HFF-Myc (cell line): ENCODE data around the gene SCUBE1.

Experiments
- DNase-seq: peaks from one replicate; pipeline ENCODE4 v3.0.0-alpha.2; 2011; ENCODE audit warnings: low read depth; ENCODE audit errors: extremely low read depth
- H3K4me3 ChIP-seq: replicated peaks from 2 replicates; pipeline ENCODE4 v1.5.1; 2011; ENCODE audit warnings: low read depth, mild to moderate bottlenecking, control low read depth, low read length
- TF ChIP-seq, protein P1 (sequence below): IDR thresholded peaks from 2 replicates; pipeline ENCODE4 v1.5.1; 2012; ENCODE audit warnings: mild to moderate bottlenecking, low read depth, low read length, control low read depth; ENCODE audit errors: missing control alignments

Gene SCUBE1

DNA sequence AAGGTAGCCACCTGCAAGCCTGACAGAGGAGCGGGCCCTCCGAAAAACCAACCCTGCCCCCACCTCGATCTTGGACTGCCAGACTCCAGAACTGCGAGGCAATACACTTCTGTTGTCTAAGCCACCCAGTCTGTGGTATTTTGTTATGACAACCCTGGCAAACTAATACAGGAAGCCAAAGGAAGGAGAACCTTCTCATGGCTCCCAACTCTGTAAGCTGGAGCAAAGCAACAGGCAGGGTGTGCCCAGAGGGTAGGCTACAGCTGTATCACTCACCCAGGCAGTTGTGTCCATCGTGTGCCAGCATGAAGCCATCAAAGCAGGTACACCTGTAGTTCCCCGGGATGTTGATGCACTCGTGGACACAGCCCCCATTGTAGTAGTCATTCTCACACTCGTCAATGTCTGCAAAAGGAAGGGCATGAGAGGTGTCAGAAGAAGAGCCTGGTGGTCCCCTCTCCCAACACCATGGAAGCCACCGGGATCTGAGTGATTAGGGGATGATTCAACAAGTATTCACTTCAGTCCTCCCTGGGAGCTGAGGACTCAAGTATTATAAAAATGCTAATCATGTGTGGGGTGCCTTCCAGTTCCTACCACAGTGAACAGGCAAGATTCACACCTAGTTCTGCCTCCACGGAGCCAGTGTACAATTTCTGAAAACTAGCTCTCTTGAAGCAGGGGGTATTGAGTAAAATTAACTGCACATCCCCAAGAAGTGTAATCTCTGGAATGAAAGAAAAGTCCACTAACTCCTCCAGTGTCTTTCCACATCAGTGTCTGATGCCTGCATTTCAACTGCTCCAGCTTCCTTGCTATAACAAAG lies 23.3 kb downstream of the SCUBE1 start:
- TF ChIP-seq, protein P1, sequence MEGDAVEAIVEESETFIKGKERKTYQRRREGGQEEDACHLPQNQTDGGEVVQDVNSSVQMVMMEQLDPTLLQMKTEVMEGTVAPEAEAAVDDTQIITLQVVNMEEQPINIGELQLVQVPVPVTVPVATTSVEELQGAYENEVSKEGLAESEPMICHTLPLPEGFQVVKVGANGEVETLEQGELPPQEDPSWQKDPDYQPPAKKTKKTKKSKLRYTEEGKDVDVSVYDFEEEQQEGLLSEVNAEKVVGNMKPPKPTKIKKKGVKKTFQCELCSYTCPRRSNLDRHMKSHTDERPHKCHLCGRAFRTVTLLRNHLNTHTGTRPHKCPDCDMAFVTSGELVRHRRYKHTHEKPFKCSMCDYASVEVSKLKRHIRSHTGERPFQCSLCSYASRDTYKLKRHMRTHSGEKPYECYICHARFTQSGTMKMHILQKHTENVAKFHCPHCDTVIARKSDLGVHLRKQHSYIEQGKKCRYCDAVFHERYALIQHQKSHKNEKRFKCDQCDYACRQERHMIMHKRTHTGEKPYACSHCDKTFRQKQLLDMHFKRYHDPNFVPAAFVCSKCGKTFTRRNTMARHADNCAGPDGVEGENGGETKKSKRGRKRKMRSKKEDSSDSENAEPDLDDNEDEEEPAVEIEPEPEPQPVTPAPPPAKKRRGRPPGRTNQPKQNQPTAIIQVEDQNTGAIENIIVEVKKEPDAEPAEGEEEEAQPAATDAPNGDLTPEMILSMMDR = no peak
- no peak for DNase-seq
- H3K4me3 ChIP-seq = no peak overlapping the region

DNA sequence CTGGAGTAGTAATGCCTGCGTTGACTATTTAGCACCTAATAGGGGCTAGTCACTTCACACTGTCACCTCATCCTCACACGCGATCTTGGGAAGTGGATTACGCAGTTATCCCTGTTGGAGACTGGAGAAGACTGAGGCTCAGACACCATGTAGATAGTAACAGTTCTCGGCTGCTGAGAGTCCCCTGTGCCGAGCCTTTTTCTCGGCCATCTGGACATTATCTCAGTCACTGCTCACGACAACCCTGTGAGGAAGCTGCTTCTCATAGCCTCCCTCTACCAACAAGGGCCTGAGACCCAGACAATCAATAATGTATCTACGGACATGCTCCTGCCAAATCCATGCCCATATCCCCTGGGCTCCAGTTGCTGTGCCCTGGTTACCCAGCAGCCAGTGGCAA lies 25.9 kb downstream of the SCUBE1 start:
- TF ChIP-seq, protein P1 = no peak

DNA sequence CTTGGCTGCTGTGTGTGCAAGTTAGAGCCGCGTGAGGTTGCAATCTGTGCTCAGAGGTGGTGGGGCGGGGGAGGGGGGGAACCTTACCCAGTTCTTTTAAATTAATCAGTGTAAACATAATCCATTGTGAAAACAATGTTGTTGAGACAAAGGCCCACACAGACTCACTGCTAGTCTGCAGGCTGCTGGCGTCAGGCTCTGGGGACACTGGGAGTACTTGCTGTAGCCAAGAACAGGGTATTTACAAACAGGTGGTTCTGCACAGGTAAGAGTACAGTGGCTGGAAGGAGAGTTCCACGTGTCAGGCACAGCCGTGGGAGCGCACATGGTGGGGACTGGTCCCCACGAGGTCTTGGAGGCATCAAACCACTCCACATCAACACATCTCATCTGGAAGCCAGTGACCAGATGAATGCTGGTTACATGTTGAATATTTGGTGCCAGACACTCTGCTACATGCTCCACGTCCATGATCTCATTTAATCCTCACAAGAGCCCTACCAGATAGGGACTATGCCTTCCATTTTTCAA lies 27.4 kb downstream of the SCUBE1 start:
- TF ChIP-seq, protein P1 = no peak
- H3K4me3 ChIP-seq = no peak overlapping the region
- DNase-seq = no peak

More for the DNA sequence above, 25.9 kb downstream of the SCUBE1 start:
- no peak for DNase-seq
- no peak overlapping the region for H3K4me3 ChIP-seq

DNA sequence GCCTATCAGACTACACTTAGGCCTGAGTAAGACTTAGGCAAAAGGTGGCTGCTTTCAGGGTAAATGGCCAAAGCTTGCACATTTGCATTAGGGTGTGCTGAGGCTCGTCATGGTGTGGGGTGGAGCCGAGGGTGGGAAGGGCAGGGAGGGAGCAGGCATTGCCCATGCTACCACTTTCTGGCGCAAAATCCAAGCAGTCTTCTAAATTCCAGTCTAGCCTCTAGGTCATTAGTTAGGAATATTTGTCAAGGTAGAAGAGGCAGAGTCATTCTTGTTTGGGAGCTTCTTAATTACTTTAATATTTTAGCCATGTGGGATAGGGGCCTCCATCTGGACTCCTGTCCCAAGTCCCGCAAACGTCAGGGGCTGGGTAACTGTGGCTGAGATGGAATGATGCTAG lies 28.6 kb downstream of the SCUBE1 start:
- H3K4me3 ChIP-seq = no peak overlapping the region
- no peak for DNase-seq
- TF ChIP-seq, protein P1 = no peak

DNA sequence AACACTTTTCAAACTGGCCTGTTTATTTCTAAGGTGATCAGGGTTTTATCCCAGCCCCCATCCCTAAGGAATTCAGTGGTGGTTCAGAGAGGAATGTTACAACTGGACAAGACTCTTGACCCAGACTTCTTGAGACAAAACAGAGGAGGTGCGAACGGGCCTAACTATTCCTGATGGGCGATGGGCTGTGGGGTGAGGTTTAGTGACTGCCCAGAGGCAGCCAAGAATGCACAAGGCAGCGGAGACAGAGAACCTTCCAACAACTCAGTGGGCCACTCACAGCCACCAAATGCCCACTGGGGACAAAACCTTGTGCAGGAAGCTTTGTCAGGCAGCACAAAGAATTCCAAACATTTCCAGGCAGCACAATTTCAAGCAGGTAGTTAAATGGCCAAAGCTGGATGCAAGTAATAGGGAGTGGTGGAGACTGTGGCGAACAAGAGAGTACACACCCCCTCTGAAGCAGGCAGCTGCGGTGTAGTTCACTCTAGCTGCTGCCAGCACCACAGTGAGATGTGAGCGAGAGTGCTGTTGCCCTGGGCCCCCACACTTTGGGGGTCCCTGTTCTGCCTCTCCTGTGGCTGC lies 29.2 kb downstream of the SCUBE1 start:
- no peak for DNase-seq
- TF ChIP-seq, protein P1 = no peak
- H3K4me3 ChIP-seq = no peak overlapping the region

DNA sequence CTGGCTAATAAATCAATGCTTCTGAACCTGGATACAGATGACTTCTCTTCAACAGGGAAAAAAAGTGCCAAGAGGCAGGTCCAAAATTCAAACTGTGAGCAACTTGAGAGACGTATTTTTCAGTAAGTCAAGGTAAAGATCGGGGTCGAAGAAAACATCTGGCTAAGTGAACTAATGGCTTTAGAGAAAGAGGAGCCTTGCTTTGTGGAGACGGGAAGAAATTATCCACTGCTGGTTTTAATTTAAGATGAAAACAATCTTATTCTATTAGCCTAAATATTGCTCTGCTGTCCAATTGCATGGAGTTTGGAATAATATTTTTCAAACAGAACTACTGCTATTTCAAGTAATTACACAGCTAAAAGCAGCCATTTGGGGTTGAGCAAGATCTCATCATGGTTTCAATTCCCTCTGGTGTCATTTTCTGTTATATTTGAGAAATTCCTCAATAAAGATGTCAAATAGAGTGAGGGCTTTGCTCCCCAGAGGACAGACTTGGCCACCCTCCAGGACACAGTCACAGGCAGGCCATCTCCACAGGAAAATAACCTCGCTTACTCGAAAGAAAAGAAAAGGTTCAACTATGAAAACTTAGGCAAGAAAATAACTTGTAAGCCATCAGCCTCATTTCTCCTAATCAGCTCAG lies 29.8 kb downstream of the SCUBE1 start:
- no peak for DNase-seq
- no peak overlapping the region for H3K4me3 ChIP-seq
- TF ChIP-seq, protein P1 = no peak
